Testis (tissue), 3 donors: ENCODE measurements around the gene SUSD3. TPM values are rescaled to one million over a fixed set of nuclear protein-coding genes. Genes with fewer than 3 reads are reported as not detected.

Source experiments
- DNase-seq: peaks from one replicate; pipeline ENCODE4 v3.0.0-alpha.2; 2019
- H3K27ac ChIP-seq, 2 donors: fragments of 200-600 bp; sonication (generic); one replicate each; pipeline ENCODE4 v1.5.1; 2019
- H3K27me3 ChIP-seq: fragments of 200-600 bp; sonication (generic); one replicate; pipeline ENCODE4 v1.5.1; 2019
- H3K36me3 ChIP-seq: fragments of 200-600 bp; sonication (generic); one replicate; pipeline ENCODE4 v1.5.1; 2017; ENCODE audit warnings: low read depth; ENCODE audit errors: missing control alignments
- H3K4me1 ChIP-seq: fragments of 200-600 bp; sonication (generic); one replicate; pipeline ENCODE4 v1.5.1; 2019
- H3K4me3 ChIP-seq, 2 donors: fragments of 200-600 bp; sonication (generic); one replicate each; pipeline ENCODE4 v1.5.1; 2017 to 2019
- H3K9me3 ChIP-seq: fragments of 200-600 bp; sonication (generic); one replicate; pipeline ENCODE4 v1.5.1; 2017
- CTCF ChIP-seq, 3 experiments: fragments of 450-650 bp in 2 of 3; fragments of 200-600 bp in 1 of 3; sonication (generic) in 1 of 3; IDR thresholded peaks; one replicate each; pipeline ENCODE4 v1.5.1; 2016 to 2019; ENCODE audit warnings: antibody characterized with exemption in 3 of 3, mild to moderate bottlenecking in 2 of 3, moderate library complexity in 1 of 3
- POLR2A ChIP-seq: fragments of 450-650 bp; IDR thresholded peaks from one replicate; pipeline ENCODE4 v1.6.1; 2017; ENCODE audit warnings: antibody characterized with exemption, mild to moderate bottlenecking, moderate library complexity
- WGBS, 2 donors: methylation state at CpG; one replicate each; pipeline ENCODE4 v1.1.5; 2018; 5-methylcytosine and 5-hydroxymethylcytosine counted together
- intact Hi-C: fragments of 100-400 bp; cut with DNase I; formaldehyde crosslinking; loops from one replicate; pipeline ENCODE4 v1.15.1; 2023; ENCODE audit warnings: low total_unique reads
- polyA plus RNA-seq: library from polyadenylated mRNA; stranded (reverse); fragments of 350-450 nt; fragmentation: Illumina TruSeq; extraction: RNeasy Lipid Tissue Mini Kit (QIAGEN cat#74804); gene quantifications from one replicate; pipeline ENCODE4 v1.2.3, GENCODE V29; 2014; ENCODE audit warnings: low read depth, low replicate concordance; ENCODE audit not compliant: insufficient read depth
- total RNA-seq, 2 donors: library from RNA; depleted of rRNA; stranded (reverse); fragments of >200 nt; gene quantifications; one replicate each; pipeline ENCODE4 v1.2.3, GENCODE V29; 2016

SUSD3 gene
- total and polyA plus RNA-seq, 3 donors from 2014 or later: 172 to 537 (median 282) TPM

GRCh38 chr9:93059715-93060578, 1.4 kb downstream of the SUSD3 start:
- H3K4me1 ChIP-seq: peaks cover 36% of the 10 kb centered on the region

GRCh38 chr9:93060746-93061259, 2.3 kb downstream of the SUSD3 start:
- intact Hi-C loops: loop anchor here (10.0 kb wide), 1 partner anchor 56 kb away; no protein-coding TSS in a partner anchor
- Histone ChIP-seq H3K4me3 (no peak overlapping the region), H3K27me3 (no peaks in the 10 kb centered on the region), H3K9me3 (no peaks in the 10 kb centered on the region), H3K4me1 (peaks cover 44% of the 10 kb centered on the region), H3K27ac (peak overlapping the region; percentile 41 to 54), H3K36me3 (no peaks in the 10 kb centered on the region)
- peak; percentile 72 for DNase-seq
- WGBS, 2 donors: 44 to 73% methylated on average over 7 to 8 of the region's 8 CpGs
- no peak for TF ChIP-seq CTCF (IDR thresholded peaks at IDR 0.05)
- TF ChIP-seq POLR2A: no peak

More at GRCh38 chr9:93059715-93060578, 1.4 kb downstream of the SUSD3 start:
- H3K9me3 ChIP-seq: no peaks in the 10 kb centered on the region
- peak overlapping the region; percentile 54 to 80 for H3K27ac ChIP-seq
- peak overlapping the region; percentile 58 to 81 for H3K4me3 ChIP-seq
- H3K27me3 ChIP-seq: no peaks in the 10 kb centered on the region
- DNase-seq: no peak
- intact Hi-C loops: loop anchor here (10.0 kb wide), 1 partner anchor 55 kb away; no protein-coding TSS in a partner anchor
- 38 to 42% methylated on average over 1 to 7 of the region's 7 CpGs for WGBS, 2 donors
- no peak for TF ChIP-seq POLR2A
- no peak for TF ChIP-seq CTCF (IDR thresholded peaks at IDR 0.05)
- H3K36me3 ChIP-seq: no peaks in the 10 kb centered on the region

- H3K4me3 ChIP-seq: no peak overlapping the region
- intact Hi-C loops: loop anchor here (10.0 kb wide), 1 partner anchor 57 kb away; no protein-coding TSS in a partner anchor
- no peaks in the 10 kb centered on the region for H3K27me3 ChIP-seq
- DNase-seq: no peak
- H3K36me3 ChIP-seq: no peaks in the 10 kb centered on the region
- peaks cover 47% of the 10 kb centered on the region for H3K4me1 ChIP-seq
- H3K27ac ChIP-seq: no peak overlapping the region
- H3K9me3 ChIP-seq: no peaks in the 10 kb centered on the region
- 50 to 60% methylated on average over 4 of the region's 4 CpGs for WGBS, 2 donors
- TF ChIP-seq CTCF (IDR thresholded peaks at IDR 0.05): no peak
Observed at GRCh38 chr9:93061260-93061751, 2.8 kb downstream of the SUSD3 start.

GRCh38 chr9:93061791-93062763, 3.6 kb downstream of the SUSD3 start:
- intact Hi-C loops: loop anchor here (10.0 kb wide), 1 partner anchor 57 kb away; no protein-coding TSS in a partner anchor
- no peak overlapping the region for H3K27ac ChIP-seq
- 44 to 59% methylated on average over 19 of the region's 19 CpGs for WGBS, 2 donors
- H3K27me3 ChIP-seq: no peaks in the 10 kb centered on the region
- H3K4me3 ChIP-seq: no peak overlapping the region
- no peaks in the 10 kb centered on the region for H3K36me3 ChIP-seq
- no peak for TF ChIP-seq CTCF (IDR thresholded peaks at IDR 0.05)
- TF ChIP-seq POLR2A: no peak
- H3K9me3 ChIP-seq: no peaks in the 10 kb centered on the region
- peak; percentile 93 for DNase-seq
- H3K4me1 ChIP-seq: peaks cover 49% of the 10 kb centered on the region
